GM21529 (cell line): Measurements from ENCODE around the gene CCDC116.

Source experiments
- ATAC-seq: cut with Tn5 transposase; IDR thresholded peaks from one replicate; pipeline ENCODE4 v1.9.1; 2021; ENCODE audit not compliant: unreplicated experiment

CCDC116 gene

DNA sequence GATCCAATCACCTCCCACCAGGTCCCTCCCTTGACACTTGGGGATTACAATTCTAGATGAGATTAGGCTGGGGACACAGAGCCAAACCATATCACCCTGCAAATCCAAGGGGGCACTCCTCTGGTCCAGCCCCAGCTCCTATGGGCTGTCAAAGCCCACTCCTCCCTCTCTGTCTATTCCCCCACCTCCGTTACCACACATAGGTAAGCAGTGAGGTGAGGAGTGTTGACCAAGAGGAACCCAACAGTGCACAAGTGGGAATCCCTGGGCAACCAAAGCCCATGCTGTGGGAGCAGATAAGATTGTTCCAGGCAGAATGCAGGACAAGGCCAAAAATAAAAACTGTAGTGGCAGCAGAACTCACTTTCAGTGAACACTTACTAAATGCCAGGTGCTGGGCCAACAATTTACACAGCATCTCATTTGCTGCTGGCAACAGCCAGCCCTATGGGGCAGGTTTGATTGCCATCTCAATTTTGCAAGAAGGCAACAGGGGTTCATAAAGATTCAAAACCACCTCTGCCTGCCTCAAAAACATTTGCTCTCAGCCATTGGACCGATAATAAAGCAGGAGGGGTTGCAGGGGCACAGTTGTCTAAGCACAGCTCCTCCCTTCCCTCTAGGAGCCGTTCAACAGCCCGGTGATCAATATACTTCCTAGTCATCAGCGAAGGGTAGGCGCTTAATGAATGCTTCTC lies 18.4 kb downstream of the CCDC116 start:
- peak; percentile 4 for ATAC-seq

DNA sequence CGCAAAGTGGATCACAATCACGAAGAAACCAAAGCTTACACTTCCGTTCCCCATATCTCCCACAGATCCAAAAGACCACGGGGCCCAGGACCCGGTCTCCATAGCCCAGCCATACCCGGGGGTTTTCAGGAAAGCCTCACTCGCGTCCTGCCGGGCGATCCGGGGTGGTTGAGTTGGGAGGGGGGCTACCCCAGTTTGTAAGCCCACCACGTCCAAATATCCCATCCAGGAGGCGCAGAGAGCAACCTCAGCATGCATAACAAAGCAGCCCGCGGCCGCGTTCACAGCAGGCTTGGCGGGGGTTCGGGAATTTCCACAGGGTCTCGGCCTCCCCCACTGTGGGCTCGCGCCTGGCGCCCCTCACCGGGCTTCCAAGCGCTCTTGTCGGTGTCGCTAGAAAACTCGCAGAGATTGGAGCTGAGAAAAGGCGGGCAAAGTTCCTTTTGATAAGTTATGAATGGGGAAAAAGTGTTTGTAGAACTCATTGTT lies 19.0 kb downstream of the CCDC116 start:
- peak; percentile 19 for ATAC-seq

DNA sequence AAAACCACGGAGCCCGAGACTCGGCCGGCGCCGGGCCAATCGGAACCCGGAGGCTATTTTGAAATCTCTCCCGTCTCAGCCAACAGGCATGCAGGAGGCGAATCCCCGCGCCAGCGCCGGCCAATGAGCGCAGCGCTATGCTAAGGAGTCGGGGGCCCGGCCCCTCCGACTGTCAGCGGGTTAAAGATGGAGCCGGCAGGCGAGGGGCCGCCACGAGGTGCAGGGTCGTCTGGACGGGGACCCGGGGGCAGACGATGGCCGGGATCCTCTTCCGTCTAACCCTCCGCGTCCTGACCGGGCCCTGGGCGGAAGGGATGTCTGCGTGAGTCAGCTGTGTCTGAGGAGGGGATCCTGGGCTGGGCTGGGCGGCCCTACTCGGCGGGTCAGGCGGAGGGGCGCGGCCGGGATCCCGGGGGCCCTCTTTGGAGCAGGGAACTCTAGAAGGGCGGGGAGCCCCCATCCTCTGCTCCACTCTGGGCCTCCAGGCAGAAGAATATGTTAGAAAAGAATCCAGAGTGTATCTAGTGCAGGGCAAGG lies 19.5 kb downstream of the CCDC116 start:
- ATAC-seq: peak; percentile 85

GRCh38 chr22:21652547-21653545 lies 20.3 kb downstream of the CCDC116 start:
- ATAC-seq: no peak

DNA sequence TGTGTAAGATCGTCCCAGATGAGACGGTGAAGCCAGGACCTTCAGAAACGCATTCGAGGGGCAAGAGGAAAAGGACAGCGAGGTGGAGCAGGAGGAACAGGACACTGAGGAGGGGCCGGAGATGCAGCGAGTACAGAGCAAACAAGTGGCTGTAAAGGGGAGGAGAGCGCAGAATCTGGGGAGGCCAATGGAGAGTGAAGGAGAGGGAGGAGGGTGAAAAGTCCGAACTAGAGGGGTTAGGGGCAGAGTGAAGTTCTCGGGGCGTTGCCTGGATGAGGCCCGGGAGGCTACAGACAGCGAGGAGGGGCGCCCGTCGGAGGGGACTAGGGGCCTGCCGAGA lies 24.4 kb downstream of the CCDC116 start:
- ATAC-seq: no peak

- peak; percentile 69 for ATAC-seq
Observed at GRCh38 chr22:21657360-21658032, 24.9 kb downstream of the CCDC116 start.

GRCh38 chr22:21659864-21660525 lies 27.4 kb downstream of the CCDC116 start:
- ATAC-seq: no peak

GRCh38 chr22:21660904-21661303 lies 28.3 kb downstream of the CCDC116 start:
- ATAC-seq: no peak

- ATAC-seq: no peak
Observed at GRCh38 chr22:21661991-21662390, 29.4 kb downstream of the CCDC116 start.

DNA sequence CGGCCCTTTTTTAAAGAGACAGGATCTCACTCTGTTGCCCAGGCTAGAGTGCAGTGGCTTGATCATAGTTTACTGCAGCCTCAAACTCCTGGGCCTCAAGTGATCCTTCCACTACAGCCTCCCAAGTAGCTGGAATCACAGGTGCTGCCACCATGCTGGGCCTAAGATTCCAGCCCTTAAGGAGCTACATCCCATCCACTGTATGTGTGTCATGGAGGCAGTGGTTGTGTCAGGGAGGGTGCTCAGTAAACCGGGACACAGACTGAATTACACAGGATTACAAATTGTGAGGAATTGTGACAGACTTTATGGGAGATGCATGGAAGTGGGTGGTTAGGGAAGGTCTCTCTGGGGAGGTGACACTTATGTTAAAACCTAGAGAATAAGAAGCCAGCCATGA lies 31.2 kb downstream of the CCDC116 start:
- ATAC-seq: no peak

- no peak for ATAC-seq
Observed at GRCh38 chr22:21665047-21665851, 32.7 kb downstream of the CCDC116 start.

DNA sequence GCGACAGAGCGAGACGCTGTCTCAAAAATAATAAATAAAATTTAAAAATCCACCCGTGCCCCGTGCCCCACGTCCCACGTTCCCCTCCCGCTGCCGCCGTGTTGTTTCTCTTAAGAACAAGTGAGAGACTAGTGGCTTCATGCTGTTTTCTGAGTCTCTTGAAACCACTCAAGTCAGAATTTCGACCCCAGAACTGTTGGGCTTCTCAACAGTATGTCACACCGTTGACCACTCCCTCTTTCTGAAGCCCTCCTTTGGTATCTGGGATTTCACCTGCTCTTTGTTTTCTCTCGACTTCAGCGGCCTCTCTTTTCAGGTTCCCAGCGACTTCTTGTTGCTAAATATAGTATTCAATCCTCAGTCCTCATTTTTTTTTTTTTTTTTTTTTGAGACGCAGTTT lies 34.2 kb downstream of the CCDC116 start:
- ATAC-seq: no peak

- ATAC-seq: no peak
Observed at GRCh38 chr22:21669026-21669425, 36.5 kb downstream of the CCDC116 start.

DNA sequence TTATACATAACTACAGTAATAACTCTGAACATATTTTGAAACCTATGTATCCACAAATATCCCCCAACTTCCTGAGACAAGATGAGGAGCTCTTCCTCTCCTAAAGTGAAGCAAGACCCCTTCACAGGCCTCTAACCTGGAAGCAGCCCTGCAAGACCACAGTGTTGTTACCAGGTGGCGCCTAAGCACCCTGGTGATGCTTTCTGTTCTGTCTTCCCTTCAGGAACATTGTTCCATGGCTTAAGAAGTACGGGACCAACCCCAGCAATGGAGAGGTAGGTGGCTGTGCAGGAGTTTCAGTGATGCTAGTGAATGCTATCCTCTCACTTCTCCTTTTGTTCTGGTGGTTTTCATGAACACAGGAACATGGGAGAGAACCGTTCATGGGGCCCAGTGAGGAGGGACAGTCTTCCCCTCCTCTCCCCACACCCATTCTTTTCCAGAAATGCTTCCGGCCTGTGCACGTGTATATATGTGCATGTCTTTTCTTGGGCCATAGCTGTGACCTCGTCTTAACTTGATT lies 39.6 kb downstream of the CCDC116 start:
- no peak for ATAC-seq

DNA sequence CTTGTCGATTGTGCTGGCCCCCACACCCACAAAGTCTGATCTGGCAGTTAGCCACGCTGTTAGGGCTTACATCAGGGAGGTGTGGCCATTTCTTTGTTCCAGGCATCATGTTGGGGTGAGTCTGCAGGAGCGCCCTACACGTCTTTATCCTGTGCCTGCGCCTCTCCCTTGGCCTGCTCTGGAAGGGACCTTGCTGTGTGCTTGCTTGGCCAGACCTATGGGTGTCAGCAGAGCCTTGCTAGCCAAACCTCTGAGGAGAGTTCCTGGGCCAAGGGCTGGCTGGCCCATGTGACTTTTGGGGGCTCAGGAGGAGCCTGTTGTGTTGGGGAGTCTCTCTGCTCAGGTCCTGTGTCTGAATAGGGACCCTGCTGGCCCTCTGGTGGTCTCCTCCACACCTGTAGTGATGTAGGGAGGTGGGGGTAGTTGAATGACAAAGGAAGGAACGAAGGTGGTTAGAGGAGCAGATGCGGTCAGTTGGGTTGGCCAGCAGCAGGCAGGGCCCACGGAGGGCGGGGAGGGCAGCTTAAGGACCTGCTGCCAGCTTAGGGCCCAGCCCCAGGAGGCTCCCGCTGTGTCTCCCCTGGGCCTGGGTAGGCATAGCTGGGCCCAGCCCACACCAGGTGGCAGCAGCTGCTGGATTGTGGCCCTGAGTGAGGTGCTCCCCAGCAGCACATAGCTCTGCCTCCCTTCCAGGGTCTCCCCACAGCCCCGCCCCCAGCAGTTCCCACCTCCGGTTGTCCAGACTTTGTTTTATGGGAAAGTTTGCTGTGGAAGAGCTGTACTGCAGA lies 41.2 kb downstream of the CCDC116 start:
- no peak for ATAC-seq

GRCh38 chr22:21674638-21675245 lies 42.2 kb downstream of the CCDC116 start:
- ATAC-seq: no peak

- no peak for ATAC-seq
Observed at GRCh38 chr22:21677606-21678443, 45.3 kb downstream of the CCDC116 start.
